Activated T-cell treated with anti-CD3 and anti-CD28 coated beads for 1 hour (primary cell): Measurements from ENCODE around the gene EXOC1.
"Not testable (repeated sequence)": the region's sequence is repeated elsewhere in the genome, so short reads cannot be mapped to it uniquely, and the experiment has no call there.

Experiments
- DNase-seq: peaks from one replicate; pipeline ENCODE4 v3.0.0-alpha.2; 2020; ENCODE audit warnings: low read depth

Gene EXOC1

GRCh38 chr4:55906323-55906722 lies 52.9 kb downstream of the EXOC1 start:
- no peak for DNase-seq

- DNase-seq, result no peak
Measured at GRCh38 chr4:55906989-55907388, 53.5 kb downstream of the EXOC1 start.

- DNase-seq, result no peak
Measured at GRCh38 chr4:55907469-55907868, 54.0 kb downstream of the EXOC1 start.

- DNase-seq, result no peak
Measured at GRCh38 chr4:55910140-55910539, 56.7 kb downstream of the EXOC1 start.

GRCh38 chr4:55912249-55912648 lies 58.8 kb downstream of the EXOC1 start:
- DNase-seq, result no peak

- no peak for DNase-seq
Measured at GRCh38 chr4:55920571-55920970, 67.1 kb downstream of the EXOC1 start.

GRCh38 chr4:55921093-55921492 lies 67.6 kb downstream of the EXOC1 start:
- no peak for DNase-seq

GRCh38 chr4:55925241-55925640 lies 71.8 kb downstream of the EXOC1 start:
- DNase-seq, result no peak

- DNase-seq, result no peak
Measured at GRCh38 chr4:55926610-55927009, 73.2 kb downstream of the EXOC1 start.

- no peak for DNase-seq
Measured at GRCh38 chr4:55927803-55928437, 74.5 kb downstream of the EXOC1 start.

- no peak for DNase-seq
Measured at GRCh38 chr4:55928846-55929245, 75.4 kb downstream of the EXOC1 start.

- no peak for DNase-seq
Measured at GRCh38 chr4:55931043-55931442, 77.6 kb downstream of the EXOC1 start.

GRCh38 chr4:55931833-55932232 lies 78.4 kb downstream of the EXOC1 start:
- DNase-seq, result no peak

GRCh38 chr4:55932511-55932910 lies 79.1 kb downstream of the EXOC1 start:
- no peak for DNase-seq

GRCh38 chr4:55933611-55934010 lies 80.2 kb downstream of the EXOC1 start:
- DNase-seq, result no peak

GRCh38 chr4:55935907-55936306 lies 82.5 kb downstream of the EXOC1 start:
- not testable (repeated sequence) for DNase-seq

GRCh38 chr4:55938481-55938880 lies 85.0 kb downstream of the EXOC1 start:
- DNase-seq, result no peak

- no peak for DNase-seq
Measured at GRCh38 chr4:55939421-55939820, 86.0 kb downstream of the EXOC1 start.

GRCh38 chr4:55941881-55942396 lies 88.5 kb downstream of the EXOC1 start:
- no peak for DNase-seq

GRCh38 chr4:55947254-55947882 lies 93.9 kb downstream of the EXOC1 start:
- DNase-seq, result no peak

GRCh38 chr4:55947912-55948725 lies 94.7 kb downstream of the EXOC1 start:
- peak; percentile 33 for DNase-seq

- DNase-seq, result peak; percentile 85
Measured at GRCh38 chr4:55948726-55949481, 95.5 kb downstream of the EXOC1 start, which contains the start of gene CEP135. CEP135 (plus strand) TSS chr4:55948945; CDS start chr4:55952131, 3,186 bp downstream.
